ENCODE measurements around the gene STIM1. TPM values are rescaled to one million over a fixed set of nuclear protein-coding genes. Genes with fewer than 3 reads are reported as not detected.
"Not testable (repeated sequence)": the region's sequence is repeated elsewhere in the genome, so short reads cannot be mapped to it uniquely, and the experiment has no call there.

Gene STIM1
- polyA plus RNA-seq (2013, experiment 1 of 2; ENCODE audit: insufficient read length), result 28.1 TPM
- 29.9 TPM for polyA plus RNA-seq (2013, experiment 2 of 2; ENCODE audit: insufficient read length)

DNA sequence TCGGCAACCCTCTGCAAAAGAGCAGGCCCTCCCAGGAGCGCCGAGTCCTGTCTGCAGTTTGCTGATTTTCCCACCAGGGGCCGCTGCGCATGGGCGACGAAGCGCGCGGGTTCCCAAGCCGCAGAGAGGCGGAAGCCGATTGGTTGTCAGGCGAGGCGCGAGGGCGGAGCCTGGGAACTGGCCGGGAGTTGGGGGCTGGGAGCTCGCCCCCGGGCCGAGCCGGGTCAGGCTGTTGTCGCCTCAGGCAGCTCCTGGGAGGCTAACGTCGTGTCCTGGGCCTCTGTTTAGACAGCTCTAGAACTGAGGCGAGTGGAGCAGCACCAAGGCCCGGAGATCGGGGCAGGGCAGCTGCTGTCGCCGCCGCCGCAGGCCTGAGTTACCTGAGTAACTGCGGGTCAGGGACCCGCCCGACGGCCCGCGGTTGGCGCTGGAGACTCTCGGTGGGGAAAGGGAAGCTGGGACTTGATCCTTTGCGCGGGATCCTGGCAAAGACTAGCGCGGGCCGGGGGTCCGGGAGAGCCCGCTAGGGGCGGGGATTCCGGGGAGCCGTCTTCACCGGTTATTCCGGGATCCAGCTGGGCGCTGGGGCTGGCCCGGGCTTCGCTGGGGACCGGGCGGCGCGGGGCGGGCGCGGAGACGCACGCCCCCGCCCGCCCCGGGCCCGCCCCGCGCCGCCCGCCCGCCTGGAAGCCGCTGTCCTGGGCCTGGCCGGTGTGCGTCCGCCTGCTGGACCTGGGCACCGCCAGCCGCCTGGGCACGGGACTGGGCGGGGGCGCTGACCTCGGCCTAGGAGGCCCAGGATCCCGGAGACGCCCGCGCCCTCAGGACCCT, at the start of gene STIM1:
TSS of gene STIM1 (plus strand) at position 688 of the 831 bp plus-strand sequence. CDS start 607 bp downstream, outside the sequence.
- peak; percentile 94 for DNase-seq

DNA sequence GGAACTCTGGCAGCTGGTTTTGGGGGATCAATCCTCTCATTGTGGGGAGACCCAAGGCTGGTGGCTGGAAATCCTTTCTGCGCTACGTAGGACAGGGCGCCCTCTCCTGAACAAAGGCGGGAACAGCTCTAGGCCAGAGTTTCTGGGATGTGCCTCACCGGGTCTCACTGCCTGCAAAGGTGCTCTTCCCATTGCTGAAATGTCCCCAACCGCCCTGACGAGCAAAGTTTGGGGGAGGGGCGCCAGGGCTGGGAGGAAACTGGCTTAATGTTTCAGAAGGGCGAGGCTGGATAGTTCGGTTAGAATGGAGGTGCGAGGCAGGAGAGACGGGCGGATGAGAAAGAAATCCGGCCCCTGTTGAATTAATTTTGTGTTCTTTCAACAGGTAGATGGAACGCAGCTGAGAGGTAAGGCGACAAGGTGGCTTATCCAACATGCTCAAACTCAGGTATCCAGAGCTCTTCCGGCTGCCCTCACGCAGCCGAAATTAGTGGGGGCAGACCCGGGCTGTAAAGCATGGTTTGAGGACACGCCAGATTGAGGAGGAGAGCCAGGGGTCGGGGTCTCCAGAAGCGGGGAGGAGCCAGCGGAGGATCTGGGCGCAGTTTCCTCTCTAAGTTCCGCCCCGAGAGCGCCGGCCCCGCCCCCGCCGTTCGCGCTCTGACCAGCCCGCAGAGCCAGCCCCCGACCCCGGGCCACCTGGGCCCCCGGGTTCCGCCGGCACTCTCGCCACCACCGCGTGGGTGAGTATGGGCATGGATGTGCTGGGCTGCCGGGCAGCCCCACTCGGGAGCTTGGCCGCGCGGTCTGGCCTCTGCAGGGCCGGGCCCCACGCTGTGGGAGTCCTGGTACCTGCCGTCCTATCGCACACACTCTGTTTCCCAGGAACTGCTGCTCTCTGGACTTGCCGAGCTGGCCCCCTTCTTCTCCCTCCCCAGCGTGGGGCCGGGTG, 47.3 kb upstream of the STIM1 start, which contains the start of gene PGAP2:
TSS of gene PGAP2 (plus strand) at position 652 of the 952 bp plus-strand sequence. CDS start 2,700 bp downstream, outside the sequence.
- peak; percentile 42 for DNase-seq

DNA sequence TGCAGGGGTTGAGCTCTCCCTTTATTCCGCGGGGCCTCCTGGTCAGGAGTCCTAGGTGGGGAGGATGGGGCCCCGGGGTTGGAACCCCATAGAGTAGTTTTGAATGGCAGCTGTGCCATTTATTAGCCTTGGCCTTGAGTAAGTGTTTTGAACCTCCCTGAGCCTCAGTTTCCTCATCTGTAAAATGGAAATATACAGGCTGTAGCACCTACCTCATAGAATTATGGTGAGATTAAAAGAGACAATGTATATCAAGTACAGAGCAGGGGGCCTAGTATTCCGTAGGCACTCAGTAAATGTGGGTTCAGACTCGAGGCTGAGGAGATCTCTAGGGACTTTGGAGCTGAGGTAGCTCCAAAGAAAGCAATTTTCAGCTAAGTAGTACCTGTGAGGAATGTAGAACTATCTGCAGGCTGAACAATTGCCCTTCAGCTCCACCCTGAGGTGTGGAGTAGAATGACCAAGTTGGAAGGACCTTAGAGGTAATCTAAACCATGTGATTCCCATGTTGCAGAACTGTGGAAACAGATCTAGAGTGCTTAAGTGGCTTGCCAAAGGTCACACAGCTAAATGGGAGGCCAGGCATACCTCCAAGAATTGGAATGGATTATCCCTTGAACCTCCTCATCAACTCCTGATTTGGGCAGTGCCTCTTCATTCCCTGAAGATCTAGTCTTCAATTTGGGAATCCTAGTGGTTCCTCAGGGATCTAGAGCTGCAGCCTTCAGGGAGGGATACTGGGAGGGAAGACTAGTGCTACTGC, 46.4 kb upstream of the STIM1 start:
- peak; percentile 21 for DNase-seq

DNA sequence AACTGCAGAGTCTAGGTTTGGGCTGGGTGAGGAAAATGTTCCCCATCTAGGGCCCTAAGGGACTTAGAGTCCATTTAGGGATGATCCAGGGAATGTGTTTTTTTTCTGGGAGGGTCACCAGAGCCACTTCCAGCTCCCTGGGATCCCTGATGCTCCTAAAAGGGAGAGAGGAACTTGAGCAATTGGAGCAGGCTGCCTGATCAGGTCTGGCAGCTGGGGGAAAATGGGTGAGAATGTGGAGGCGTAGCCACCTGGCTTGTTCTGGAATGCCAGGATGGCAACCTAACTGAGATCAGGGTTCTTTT, 45.9 kb upstream of the STIM1 start:
- no peak for DNase-seq

DNA sequence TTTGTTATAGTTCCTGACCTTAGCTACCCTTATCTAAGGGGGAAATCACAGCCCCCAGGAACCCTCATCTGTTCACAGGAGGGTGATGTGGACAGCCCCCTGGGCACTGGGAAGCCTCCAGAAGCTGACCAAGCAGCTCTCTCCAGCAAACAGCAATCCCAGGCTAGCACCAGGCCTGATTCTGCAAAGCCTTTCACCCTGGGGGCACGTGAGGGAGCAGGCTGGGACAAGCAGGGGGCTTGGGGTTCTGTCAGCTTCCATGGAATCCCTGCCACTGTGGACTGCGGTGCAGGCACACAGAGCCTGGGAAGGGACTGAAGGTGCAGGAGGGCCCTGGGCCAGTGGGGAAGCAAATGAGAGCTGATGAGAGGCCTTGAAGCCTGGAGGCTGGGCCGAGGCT, 45.0 kb upstream of the STIM1 start:
- DNase-seq, result no peak

DNA sequence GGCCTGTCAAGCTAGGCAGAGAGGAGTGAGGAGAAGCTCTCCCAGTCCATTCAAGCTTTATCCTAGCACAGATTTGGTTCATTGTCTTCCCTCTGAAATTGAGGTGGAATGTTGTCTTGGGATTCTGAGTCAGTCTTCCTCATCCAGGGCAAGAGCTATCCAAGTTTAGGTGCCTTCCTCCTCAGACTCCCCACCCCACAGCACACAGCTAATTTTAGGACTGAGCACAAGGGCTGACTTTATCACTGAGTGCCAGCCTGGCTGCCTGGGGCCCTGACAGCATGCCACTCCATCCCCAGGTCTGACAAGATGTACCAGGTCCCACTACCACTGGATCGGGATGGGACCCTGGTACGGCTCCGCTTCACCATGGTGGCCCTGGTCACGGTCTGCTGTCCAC, 44.5 kb upstream of the STIM1 start:
- DNase-seq, result no peak

DNA sequence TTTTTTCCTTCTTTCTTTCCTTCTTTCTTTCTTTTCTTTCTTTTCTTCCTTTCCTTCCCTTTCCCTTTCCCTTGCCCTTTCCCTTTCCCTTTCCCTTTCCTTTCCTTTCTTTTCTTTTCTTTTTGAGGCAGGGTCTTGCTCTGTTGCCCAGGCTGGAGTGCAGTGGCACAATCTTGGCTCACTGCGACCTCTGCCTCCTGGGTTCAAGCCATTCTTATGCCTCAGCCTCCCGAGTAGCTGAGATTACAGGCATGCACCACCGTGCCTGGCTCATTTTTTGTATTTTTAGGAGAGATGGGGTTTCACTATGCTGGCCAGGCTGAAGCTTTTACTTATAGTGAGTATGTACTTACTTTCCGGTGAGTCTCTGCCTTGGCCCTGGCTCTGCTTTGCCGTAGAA, 40.6 kb upstream of the STIM1 start:
- not testable (repeated sequence) for DNase-seq

DNA sequence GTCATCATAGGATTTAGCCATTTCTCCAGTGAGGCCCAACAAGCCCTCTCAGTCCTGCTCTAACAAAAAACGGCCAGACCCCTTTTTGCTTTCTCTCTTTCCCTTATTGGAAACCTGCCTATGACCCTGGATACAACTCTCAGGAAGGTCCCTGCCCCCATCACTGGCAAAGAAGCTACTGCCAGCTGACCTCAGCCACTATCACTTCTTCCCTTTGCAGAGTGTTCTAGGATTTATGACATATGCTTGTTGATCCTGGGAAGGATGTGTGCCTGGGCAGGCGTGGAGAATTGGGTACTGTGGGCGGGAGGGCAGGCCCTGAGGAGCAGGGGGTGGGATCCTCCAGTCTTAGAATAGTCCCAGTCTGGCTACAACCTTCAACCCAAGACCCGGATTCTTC, 39.6 kb upstream of the STIM1 start:
- DNase-seq, result no peak

DNA sequence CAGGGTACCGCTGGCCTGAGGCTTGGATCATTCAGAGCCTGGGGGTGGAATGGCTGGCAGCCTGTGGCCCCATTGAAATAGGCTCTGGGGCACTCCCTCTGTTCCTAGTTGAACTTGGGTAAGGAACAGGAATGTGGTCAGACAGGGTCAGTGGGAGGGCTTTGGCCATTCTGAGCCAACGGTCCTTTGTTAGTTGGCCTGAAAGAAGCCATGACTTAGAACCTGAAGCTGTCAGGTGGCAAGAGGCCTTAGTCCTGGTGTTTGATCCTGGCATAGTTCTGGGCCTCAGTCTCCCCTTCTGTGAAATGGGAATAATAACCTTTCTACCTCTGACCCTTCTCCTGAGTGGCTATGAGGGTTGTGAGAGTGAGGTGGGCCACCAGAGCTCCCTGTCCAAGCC, 38.8 kb upstream of the STIM1 start:
- DNase-seq, result no peak

DNA sequence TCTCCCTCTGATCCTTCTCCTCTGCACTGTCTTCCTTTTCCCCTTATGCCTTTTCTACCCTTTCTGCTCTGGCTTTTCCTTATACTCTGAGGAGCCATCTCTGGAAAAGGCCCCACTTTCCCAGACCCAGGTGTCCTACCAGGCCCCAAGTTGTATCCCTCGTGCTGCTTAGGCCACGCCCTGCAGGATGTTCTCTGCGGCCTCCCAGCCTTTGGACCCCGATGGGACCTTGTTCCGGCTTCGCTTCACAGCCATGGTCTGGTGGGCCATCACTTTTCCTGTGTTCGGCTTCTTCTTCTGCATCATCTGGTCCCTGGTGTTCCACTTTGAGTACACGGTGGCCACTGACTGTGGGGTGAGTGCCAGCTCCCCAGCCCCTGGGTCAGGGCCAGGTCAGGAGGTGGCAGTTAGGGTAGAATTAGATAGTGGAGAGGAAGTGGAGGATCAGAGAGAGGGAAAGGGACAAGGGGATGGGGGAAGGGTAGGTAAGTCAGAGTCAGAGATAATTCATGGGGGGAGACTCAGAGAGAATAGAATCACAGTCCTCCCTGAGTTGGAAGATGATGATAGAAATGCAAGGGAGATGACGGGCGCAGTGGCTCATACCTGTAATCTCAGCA, 38.2 kb upstream of the STIM1 start:
- no peak for DNase-seq

DNA sequence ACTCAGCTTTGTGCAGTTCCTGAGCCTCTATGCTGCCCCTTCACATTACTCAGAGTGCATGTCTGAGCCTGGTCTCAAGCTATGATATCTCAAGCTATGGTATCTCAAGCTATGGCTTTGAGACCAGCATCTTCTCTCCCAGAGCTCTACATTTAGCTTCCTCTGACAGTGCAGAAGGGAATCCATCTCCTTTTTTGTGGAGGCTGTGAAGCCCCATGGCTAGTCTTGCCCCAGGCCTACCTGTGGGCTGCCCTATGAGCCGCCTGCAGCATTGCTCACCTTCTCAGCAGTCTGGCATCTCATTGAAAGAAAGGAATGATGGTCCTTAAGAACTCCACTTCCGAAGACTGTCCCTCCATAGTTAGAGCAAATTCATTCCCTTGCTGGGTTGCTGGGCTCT, 34.5 kb upstream of the STIM1 start:
- DNase-seq, result no peak

DNA sequence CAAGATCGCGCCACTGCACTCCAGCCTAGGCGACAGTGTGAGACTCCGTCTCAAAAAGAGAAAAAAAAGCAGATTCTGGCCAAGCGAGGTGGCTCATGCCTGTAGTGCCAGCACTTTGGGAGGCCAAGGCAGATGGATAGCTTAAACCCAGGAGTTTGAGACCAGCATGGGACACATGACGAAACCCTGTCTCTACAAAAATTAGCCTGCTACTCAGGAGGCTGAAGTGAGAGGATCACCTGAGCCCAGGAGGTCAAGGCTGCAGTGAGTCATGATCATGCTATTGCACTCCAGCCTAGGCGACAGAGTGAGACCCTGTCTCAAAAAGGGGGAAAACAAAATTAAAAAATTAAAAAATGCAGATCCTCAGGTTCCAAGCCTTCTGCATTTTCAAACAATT, 33.2 kb upstream of the STIM1 start:
- DNase-seq, result no peak

DNA sequence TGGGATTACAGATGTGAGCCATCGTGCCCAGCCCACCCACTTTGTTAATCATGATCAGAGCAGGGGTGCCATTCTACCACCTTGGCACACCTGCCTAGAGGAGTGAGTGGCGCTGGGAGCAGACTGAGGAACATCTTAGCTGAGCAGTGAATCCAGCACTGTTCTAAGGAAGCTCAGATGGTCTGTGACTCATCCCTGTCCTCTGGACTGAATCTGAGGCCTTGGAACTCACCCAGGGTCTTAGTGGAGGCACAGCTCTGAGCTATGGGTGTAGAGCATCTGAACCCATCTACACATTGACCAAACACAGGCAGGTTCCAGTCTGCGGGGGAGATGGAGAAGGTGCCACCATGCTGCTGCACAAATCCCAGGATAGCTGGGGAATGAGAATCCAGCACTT, 32.2 kb upstream of the STIM1 start:
- peak; percentile 65 for DNase-seq

DNA sequence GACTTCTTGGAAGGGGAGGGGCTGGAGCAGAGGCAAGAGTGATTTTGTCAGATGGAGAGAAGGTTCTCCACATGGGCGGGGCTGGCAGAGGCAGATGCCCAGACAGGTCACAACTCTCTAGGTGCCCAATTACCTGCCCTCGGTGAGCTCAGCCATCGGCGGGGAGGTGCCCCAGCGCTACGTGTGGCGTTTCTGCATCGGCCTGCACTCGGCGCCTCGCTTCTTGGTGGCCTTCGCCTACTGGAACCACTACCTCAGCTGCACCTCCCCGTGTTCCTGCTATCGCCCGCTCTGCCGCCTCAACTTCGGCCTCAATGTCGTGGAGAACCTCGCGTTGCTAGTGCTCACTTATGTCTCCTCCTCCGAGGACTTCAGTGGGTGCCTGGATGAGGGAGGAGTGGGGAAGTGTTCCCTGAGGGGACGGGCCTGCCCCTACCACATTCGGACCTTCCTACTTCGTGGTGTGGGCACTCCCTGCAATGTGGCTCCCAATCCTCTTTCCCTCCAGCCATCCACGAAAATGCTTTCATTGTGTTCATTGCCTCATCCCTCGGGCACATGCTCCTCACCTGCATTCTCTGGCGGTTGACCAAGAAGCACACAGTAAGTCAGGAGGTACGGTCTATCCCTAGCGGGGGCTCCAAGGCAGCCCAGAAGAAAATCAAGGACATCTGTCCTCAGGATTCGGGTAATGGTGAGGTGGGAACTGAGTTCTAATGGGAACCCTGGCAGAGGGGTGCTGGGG, 31.5 kb upstream of the STIM1 start:
- DNase-seq, result no peak

DNA sequence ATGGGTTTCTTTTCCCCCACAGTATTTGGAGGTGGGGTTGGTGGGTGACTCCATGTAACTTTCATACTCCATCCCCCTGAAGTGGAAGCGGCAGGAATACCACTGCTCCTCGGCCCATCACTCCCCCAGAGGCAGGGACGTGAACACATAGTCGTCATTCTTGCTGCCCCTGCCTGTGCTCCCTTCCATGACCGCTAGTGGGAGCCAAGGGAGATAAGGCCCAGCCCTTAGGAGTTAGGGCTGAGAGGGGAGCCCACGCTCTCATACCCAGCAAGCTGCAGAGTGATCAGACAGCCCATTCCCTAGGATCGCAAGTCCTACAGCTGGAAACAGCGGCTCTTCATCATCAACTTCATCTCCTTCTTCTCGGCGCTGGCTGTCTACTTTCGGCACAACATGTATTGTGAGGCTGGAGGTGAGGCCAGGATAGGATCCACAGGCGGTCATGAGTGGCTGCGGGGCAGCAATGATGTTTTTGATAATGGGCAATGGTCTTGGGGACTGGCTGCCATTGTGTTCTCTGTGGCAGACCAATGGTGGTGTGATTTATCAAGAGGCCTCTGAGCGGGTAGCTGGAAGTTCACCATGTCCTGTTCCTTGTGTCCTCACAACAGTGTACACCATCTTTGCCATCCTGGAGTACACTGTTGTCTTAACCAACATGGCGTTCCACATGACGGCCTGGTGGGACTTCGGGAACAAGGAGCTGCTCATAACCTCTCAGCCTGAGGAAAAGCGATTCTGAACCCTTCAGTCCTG, 30.6 kb upstream of the STIM1 start:
- DNase-seq, result peak; percentile 59

DNA sequence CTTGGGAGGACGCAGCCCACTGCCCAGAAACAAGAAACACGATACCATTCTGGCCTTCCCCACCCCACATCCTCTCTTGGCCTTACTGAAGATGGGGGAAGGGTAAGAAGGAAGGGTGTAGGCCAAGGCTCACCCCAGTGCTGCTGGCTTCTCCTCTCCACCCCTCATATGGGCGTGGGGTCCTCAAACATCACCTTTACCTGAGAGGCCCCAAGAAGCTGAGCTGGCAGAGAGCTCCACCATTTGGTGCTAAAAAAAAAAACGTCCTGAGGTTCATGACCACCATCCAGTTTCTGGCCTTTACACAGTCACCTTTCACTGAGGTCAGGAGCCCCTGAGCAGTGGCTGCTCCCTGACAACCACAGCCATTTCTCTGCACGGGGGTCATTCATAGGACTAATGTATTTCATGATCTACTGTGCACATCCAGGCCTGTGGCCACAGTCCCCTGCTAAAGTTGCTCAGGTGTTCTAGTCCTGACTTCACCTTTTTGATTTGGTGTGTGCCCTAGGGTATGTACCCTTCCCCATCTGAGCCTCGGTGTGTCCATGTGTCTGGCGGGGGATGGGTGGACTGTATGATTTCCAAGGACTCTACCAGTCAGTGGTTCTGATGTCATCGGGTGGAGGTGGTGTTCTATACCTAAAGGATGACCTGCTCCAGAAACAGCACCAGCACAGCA, 29.9 kb upstream of the STIM1 start:
- DNase-seq, result no peak

DNA sequence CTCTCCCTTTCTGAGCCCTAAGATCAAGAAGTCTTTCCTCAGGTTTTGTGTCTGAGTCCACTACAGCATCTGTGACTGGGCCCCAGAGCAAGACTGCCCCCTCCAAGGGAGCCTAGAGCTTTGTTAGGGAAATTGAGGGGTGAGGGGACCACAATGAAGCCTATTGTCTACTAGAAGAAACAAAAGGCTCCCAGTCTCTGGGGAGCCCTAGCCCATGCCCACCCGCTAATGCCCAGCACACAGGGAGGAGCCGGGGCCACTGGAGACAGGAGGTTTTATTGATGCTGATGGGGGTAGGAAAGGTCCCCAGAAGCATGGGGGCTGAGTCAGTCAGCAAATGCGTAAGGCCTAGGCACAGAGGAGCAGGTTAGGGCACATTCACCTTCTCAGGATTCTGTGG, 28.7 kb upstream of the STIM1 start:
- DNase-seq, result no peak

DNA sequence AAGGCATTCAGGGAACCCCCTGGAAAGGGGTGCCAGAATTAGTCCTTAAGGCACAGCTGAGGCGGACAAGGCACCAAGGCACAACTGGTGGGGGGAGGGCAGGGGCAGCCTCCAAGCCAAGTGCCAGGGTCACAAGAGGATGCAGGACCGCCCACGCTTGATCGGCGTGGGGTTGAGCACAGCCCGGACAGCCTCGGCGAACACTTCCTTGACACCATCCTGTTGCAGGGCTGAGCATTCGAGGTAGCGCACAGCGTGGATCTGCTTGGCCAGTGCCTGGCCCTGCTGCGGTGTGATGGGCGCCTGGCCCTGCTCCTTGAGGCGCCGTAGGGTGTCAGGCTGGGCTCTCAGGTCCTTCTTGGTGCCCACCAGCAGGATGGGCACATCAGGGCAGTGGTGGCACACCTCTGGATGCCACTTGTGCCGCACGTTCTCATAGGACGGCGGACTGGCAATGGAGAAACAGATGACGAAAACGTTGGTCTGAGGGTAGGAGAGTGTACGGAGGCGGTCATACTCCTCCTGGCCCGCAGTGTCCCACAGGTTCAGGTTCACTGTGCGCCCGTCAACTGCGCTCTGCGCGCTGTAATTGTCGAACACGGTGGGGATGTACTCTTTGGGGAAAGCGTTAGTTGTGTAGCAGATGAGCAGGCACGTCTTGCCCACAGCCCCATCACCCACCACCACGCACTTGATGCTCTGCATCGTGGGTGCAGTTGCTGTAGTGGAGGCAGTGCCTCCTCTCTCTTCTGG, 27.9 kb upstream of the STIM1 start:
- no peak for DNase-seq

DNA sequence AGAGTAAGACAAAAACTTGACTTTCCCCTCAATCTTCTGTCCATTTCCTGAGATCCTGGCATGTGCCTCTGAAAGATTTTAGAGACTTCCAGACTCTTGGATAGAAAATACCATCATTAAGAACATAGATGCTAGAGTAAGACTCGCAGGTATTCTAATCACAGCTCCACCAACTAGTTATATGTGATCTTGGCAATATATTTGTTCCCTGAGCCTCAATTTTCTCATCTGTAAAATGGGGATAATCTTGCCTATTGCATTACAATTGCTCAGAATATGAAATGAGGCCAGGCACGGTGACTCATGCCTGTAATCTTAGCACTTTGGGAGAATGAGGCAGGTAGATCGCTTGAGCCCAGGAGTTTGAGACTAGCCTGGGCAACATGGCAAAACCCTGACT, 25.4 kb upstream of the STIM1 start:
- no peak for DNase-seq
